HG03521 (cell line): ENCODE measurements around the gene MORN1.

Experiments used
- ATAC-seq: cut with Tn5 transposase; IDR thresholded peaks from one replicate; pipeline ENCODE4 v1.9.1; 2021; ENCODE audit warnings: mild to moderate bottlenecking, moderate library complexity; ENCODE audit not compliant: unreplicated experiment

MORN1 gene

DNA sequence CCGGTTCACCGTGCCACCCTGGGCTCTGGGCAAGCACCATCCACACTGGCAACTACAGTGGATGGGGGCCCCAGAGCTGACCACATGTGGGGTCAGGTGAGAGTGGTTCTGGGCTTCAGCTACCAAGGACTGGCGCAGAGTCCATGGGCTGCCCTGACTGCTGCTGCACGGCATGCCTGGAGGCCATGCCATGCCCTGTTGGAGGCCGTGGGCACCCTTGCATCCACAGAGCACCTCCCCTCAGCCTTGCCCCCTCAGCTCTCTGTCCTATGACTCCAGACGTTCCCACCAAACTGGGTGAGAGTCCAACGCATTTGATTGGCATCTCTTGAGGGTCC, 15.5 kb downstream of the MORN1 start:
- ATAC-seq = no peak

DNA sequence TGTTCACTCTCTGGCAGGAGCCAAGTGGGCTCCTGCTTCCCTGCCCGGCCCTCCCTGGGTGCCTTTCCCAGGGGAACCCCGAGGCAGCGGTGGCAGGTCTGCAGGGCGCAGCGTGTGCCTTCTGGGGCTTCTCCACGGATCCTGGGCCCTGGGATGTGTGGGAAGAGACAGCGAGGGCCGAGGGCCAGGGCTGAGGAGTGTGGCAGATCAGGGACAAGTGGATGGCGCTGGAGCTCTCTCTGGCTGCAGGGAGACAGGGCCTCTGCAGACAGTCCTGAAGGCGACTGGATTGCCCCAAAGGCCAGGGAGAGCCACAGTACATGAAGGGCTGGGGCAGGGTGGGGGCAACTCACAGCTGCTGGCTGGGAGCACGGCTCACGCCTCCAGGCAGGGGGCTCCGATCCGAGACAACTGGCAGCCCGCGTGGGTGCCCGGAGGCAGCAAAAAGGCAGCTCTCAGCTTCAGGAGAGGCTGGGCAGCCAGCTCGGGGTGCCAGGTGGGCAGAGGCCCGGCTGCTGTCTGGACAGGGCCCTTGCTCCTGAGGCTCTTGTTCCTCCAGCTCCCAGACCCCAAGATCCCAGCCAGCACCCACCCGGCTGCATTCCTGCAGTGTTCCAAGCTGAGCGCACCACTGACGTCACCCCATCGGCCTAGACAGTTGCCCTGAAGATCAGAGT, 16.0 kb downstream of the MORN1 start:
- no peak for ATAC-seq

DNA sequence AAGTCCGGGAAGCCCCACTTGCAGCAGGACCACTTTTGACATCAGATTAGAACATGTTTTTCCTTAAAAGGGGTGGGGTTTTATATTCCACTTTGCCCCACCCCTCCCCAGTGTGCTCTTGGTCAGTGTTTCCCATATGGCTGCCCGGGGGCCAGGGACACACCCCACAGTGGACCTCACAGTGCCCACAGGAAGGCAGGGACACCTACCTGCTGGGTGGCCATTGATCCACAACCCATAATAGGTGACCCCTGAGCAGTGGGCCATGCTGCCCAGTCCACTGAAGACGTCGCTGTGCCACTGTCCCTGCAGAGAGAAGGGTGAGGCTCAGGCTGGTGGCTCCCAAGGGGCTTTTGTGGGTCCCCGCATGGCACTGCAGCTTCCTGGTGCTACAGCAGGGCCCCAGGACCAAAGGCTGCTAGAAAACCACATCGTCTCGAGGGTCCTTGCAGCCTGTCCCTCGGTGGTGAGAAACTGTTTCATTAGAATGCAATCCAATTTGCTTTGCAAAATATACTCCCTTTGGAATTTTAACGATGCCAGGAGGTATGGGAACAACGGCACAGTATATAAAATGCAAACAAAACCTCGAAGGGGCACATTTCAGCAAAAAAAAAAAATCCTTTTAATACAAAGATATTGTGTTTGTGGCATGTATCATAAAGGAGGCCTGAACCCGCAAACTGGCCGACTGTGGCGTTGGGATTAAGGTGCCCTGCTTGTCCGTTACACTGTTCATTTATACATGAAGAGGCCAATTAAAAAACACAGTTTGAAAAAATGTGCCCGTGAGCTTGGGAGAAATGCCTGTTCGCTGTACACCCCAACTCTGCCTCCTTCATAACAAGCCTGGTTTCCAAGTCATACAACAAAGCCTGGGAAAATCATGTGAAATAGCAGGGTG, 16.9 kb downstream of the MORN1 start:
- no peak for ATAC-seq

DNA sequence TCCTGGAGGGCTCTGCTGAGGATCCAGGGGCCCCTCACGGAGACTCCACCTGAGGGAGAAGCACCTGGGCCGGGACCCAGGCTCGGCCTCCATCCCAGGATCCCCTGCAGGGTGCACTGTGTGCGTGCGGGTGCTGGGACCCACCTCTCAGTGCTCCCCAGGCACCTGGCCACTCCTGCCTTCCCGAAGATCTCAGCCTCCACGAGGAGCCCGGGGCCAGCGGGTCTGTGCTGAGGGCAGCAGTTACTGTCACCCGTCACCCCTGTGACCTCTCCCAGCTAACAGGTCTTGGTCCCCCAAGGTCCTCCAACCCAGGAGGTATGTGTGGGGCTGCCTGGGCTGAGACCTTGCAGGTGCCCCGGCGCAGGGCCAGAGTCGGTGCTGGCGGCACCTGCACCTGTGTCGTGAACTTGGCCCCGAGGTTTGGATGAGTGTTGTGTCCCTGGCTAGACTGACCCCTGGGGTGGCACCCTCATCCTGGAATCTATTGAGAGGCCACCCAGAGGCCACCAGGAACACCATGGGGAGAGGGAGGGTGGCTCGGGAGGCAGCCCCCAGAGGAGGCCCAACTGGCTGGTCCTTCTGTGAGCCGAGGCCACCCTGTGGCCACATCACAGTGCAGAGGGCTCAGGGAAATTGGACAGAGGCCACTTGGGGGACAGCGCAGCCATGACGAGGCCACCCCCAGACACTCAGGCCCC, 17.7 kb downstream of the MORN1 start:
- ATAC-seq = no peak

DNA sequence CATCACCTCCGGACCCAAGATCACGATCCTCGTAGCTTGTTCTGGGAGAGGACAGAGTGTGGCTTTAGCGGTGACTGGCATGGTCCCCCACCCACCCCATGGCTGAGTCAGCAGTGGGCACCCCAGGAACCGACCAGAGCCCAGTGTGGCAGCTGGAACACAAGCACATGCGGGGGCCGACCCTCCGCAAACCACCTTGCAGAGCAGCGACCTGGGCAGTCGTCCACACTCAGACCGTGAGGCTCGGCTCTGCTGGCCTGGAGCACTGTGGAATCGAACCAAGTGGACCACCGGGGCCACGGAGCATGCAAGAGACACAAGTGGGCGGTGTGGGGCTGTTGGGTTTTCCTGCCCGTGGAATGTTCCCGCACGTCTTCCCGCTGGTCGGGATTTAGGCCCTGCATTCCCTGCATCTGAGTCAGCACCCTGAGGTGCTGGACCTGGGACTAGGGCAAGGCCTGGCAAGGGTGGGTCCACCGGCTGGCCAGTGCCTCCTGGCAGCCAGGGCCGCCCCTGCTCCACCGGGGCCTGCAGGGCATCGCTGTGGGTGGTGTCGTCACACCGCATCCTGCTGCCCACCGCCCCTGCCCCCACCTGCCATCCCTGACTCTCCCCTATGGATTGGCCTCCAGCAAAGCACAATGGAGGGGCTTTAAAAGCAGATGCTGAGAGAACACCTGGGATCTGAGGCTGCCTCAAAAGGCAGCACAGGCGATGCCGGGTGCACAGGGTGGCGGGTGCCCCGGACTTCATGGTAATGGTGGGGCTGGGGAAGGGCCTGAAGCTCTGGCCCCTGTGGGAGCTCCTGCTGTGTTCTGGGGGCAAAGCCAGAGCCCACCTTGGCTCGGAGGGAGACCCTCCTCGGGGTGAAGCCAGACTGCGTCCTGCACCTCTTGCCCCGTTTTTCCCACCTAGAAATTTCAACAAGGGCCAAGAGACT, 18.5 kb downstream of the MORN1 start:
- no peak for ATAC-seq

DNA sequence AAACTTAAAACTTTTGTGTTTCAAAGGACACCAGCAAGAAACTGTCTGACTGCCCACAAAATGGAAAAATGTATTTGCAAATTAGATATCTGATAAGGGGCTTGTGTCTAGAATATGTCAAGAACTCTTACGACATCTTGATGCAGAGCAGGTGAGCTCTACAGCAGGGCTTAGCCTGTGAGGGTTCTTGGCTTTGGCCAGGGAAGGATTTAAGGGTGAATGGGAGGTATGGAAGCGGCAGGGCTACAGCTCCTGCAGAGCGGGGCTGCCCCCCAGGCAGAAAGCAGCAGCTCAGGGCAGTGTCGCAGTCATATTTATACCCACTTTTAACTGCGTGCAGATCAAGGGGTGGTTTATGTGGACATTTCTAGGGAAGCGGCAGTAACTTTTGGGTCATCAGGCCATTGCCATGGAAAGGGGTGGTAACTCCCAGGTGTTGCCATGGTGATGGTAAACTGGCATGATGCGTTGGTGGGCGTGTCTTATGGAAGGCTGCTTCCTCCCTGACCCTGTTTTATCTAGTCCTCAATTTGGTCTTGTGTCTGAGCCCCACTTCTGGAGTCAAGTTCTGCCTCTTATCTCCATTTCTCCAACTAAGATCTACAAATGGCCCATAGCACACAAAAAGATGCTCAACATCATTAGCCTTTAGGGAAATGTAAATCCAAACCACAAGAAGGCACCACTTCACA, 23.2 kb downstream of the MORN1 start:
- ATAC-seq = no peak

DNA sequence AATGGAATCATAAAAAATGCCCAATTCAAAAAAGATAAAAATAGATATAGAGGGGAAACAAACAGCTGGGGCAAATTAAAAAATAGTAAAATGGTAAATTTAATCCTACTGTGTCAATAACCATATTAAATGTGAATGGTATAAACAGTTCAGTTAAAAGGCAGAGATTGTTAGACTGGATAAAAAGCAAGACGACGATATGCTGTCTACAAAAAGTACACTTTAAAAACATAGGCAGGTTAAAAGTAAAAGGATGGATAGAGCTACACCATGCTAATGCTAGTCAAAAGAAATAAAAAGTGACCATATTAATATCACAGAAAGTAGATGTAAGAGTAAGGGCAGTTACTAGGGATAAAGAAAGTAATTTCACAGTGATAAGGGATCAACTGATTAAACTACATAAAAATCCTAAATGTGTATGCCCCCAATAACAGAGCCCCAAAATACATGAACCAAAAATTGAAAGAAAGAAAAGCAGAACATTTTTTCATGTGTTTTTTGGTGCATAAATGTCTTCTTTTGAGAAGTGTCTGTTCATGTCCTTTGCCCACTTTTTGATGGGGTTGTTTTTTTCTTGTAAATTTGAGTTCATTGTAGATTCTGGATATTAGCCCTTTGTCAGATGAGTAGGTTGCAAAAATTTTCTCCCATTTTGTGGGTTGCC, 27.4 kb downstream of the MORN1 start:
- no peak for ATAC-seq

DNA sequence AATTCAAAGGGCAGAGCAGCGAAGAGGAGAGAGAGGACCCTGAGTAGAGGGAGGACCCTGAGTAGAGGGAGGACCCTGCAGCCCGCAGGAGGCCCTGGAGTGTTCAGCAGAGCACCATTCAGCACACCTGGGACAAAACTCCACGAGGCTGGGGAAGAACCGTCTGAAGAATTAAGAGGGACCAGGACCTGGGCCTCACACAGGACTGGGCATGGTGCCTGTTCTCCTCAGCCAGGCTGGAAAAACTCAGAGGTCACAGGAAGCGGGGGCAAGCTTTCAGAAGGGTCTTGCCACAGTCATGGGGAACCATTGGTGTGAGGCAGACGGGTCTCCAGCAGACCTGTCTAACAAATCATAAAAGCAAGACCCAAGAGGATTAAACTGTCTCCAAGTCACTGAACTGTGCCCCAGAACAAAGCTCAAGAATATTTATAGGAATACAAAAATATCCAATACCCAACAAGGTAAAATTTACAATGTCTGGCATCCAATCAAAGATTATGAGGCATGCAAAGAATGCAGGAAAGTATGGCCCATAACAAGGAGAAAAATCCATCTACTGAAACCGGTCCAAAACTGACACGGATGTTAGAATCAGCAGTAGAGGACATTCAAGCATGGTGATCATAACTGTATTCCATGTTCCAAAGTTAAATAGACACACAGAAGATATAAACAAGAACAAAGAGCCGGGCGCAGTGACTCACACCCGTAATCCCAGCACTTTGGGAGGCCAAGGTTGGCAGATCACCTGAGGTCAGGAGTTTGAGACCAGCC, 30.6 kb downstream of the MORN1 start:
- no peak for ATAC-seq

DNA sequence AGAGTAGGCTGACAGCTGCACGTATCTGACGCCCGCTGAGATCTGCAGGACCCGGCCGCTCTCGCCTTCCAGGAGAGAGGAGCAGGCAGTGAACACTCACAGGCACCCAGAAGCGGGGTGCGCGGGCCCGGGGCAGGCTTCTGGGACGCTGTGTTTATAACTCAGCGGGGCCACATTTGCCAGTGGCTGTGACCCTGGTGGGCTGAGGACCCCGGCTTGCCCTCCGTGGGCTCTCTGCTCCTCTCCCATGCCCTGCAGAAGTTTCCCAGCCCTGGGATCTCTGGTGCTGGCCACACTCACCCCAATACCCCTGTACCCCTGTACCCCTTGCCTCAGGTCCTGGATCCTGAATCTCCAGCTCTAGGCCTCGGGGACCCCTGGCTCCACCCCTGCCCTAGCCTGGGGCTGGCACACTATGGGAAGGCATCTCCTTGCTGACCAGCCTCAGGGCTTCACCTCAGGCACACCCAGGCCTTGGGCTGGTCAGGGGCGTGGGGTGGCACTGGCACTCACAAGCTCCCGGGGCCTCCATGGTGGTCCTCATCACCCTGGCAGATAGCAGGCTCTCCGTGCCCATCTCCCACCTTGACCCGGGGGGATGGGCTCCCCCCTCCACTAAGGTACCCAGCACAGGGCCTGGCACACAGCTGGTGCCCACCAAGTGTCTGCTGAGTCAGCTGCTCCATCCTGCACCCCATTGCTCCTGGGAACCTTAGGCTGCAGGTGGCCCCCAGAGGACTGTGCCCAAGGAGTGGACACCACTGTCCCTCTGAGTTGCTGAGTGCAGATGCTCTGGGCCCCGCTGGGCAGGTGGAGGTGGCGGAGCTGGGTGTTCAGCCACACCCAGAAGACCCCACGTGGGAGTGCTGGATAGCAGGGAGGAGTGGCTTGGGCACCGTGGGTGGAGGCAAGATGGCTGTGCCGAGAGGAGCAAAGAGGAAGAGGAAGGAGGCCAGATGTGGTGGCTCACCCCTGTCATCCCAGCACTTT, 32.4 kb downstream of the MORN1 start:
- ATAC-seq = no peak

DNA sequence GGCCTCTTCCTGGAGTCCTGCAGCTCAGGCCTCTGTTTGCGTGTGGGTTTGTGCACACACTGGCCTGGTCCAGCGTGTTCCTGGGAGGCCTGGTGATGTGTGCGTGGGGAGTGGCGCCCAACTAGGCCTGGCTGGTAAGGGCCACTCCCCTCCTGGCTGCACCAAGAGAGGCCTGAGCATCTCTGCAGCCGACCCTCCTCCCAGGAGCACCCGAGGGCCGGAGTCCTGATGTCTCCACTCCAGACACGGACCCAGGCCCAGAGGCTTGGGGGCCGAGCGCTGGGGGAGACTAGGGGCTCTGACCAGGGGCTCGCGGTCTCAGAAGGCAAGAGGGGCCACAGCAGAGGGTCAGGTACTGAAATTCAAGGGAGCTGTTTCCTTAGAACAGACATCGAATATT, 33.3 kb downstream of the MORN1 start:
- no peak for ATAC-seq

DNA sequence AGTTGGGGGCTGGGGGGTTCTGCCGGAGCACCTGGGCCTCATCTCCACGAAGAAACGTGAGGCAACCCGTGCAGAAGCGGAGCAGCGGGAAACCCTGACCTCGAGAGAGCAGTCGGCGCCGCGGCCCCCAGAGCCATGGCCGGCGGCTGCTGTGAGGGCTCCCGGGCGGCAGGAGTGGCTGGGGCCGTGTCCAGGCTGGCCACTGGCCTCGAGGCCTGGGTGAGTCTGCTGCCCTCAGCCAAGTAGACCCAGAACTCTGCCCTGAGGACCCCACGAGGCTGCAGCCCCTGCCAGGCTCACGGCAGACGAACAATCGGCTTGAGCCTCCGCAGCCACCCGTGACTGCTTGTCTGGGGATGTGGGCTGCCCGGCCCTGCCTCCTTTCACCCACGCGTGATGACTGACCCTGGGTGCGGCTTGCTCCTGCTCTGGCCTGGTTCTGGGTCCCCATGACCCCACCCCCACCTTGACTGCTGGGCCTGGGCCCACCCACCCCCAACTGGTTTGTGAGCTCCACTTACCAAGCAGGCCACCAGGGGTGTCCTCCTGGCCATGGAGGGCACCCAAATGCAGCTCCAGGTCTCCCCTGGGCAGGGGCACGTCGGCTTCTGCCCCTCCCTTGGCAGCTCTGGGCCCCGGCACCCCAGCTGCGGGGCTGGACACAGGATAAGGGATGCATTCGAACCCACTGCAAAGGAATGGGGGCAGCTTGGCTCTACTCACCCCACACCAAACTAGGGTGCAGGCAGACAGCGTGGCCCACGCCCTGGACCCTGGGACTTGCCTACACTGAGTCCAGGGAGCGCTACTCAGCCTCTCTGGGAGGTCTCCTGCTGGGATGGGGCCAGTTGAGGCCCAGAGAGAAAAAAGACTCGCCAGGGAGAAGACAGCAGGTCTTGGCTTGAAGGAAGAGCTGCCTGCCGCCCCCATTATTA, 34.2 kb downstream of the MORN1 start:
- no peak for ATAC-seq

DNA sequence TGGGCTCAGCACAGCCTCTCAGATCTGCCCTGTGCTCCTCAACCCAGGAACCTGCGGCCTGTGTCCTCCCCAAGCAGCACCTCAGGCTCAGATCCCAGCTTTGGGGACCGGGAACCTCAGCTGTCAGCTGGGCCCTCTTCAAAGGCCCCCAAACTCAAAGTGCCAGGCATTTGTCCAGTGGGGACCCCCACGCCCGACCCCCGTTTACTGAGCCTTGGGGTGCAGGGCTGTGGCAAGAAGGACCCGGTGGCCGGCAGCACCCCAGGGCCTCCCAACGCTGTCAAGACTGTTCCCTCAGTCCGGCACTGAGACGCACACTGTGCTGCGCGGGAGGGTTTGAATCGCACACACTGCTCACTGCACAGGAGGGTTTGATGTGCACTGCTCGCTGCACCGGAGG, 35.0 kb downstream of the MORN1 start:
- ATAC-seq = no peak

DNA sequence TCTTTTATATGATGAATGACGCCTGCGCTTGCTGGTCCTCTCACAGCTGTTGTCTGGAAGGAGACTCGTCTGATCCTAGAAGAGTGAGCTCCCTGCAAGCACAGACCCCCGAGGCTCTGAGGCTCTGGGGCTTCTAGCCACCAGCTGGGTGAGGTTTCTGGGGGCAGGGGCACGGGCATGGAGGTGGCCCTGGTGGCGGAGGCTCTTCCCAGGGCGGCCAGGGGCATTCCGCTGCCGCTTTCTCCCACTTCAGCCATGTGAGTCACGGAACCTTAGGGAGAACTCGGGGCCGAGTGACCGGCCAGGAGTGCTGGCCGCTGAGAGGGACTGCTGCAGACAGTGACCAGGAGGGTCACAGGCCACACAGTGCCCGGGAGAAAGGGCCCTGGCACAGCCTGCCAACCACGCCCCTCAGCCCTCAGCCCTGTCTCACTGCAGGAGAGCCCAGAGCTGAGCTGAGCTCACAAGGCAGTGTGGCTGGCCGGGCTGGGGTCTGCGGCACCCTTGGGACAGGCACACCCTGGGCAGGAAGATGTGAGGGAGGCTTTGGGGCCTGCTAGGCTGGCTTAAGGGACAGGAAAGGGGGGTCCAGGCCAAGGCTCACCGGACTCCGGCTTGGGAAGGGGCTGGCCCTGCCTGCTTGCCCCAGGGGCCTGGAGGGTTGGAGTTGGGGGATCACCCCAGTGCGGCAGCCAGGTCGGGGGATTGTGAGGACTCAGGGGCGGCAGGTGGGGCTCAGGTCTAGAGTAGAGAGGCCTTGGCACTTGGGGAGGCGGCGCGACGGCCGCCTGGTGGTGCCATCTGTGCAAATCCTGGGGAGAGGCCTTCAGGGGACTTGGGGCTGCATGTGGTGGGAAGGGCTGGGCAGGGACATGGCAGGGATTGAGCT, 35.7 kb downstream of the MORN1 start:
- no peak for ATAC-seq

DNA sequence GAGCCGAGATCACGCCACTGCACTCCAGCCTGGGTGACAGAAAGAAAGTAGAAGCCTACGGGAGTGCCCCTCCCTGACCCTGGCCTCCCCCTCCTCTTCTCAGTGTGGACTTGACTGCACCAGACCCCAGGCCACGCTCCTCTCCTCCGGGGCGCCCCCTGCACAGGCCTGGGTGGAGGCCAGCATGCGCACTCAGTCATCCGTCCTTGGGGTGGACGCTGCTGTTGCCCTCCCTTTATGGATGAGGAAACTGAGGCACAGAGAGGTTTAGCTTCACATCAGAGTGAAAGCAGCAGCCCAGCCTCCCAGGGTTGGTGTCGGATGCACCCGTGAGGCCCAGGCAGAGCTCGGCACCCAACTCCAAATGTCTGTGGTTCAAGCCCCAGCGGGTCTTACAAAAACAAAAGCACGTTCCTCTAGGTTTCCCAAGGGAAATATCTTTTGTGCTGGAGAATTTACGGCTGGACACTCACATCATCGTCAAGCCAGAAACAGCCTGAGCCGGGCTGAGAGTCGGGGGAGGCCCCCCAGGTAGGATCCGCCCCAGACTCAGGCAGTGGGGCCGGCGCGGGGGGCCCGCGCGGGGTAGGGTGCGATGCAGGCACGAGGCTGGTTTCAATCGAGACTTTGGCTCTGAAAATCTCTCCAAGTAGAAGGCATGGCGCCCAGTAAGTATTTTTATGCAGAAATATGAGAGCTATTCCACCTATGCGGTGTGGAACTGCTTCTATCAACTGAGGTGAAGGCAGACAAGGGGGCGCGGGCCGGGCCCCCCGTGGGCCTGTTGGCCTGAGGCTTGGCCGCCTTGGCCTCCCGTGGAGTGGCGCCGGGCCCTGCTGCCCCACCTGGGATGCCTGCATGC, 36.6 kb downstream of the MORN1 start:
- ATAC-seq = no peak
